SK-N-SH treated with all-trans-retinoic acid at 6 μM for 48 hours (cell line): ENCODE measurements around the gene SORL1.
A peak's percentile ranks its signal among the peaks of the same experiment; 100 is the strongest.

Experiments
- ATAC-seq: fragments of 200-7000 bp; cut with Tn5 transposase; 3 replicates; pipeline ENCODE4 v1.9.1; 2020; ENCODE audit warnings: mild to moderate bottlenecking, moderate library complexity
- ARNTL ChIP-seq: fragments of 450-650 bp; formaldehyde crosslinking; IDR thresholded peaks from 2 replicates; pipeline ENCODE4 v1.5.0; 2020; ENCODE audit warnings: low read depth, mild to moderate bottlenecking, moderate library complexity, borderline replicate concordance
- BACH2 ChIP-seq: fragments of 250-450 bp; sonication (Bioruptor Pico); IDR thresholded peaks from 2 replicates; pipeline ENCODE4 v1.9.0; 2021; ENCODE audit warnings: mild to moderate bottlenecking, borderline replicate concordance
- CSDC2 ChIP-seq: fragments of 250-450 bp; sonication (Bioruptor Pico); IDR thresholded peaks from 2 replicates; pipeline ENCODE4 v1.5.0; 2020; ENCODE audit warnings: mild to moderate bottlenecking, moderate library complexity
- GLIS3 ChIP-seq: fragments of 250-450 bp; sonication (Bioruptor Pico); IDR thresholded peaks from 2 replicates; pipeline ENCODE4 v1.5.0; 2020; ENCODE audit warnings: mild to moderate bottlenecking, moderate library complexity
- PATZ1 ChIP-seq: fragments of 250-450 bp; sonication (Bioruptor Pico); IDR thresholded peaks from 2 replicates; pipeline ENCODE4 v1.8.0; 2020; ENCODE audit warnings: mild to moderate bottlenecking, moderate library complexity, borderline replicate concordance
- POU6F1 ChIP-seq: fragments of 250-450 bp; sonication (Bioruptor Pico); IDR thresholded peaks from 2 replicates; pipeline ENCODE4 v1.8.0; 2021; ENCODE audit warnings: low read depth, mild to moderate bottlenecking, moderate library complexity, borderline replicate concordance
- RARB ChIP-seq: fragments of 250-450 bp; sonication (Bioruptor Pico); IDR thresholded peaks from 2 replicates; pipeline ENCODE4 v1.8.0; 2021; ENCODE audit warnings: mild to moderate bottlenecking, moderate library complexity
- SNAI2 ChIP-seq: fragments of 250-450 bp; sonication (Bioruptor Pico); IDR thresholded peaks from 2 replicates; pipeline ENCODE4 v1.5.0; 2020; ENCODE audit warnings: mild to moderate bottlenecking, moderate library complexity
- TCF4 ChIP-seq: fragments of 250-450 bp; sonication (Bioruptor Pico); IDR thresholded peaks from 2 replicates; pipeline ENCODE4 v1.8.0; 2021; ENCODE audit warnings: mild to moderate bottlenecking, moderate library complexity, borderline replicate concordance
- TOX ChIP-seq: fragments of 250-450 bp; sonication (Bioruptor Pico); IDR thresholded peaks from 2 replicates; pipeline ENCODE4 v1.8.0; 2021; ENCODE audit warnings: mild to moderate bottlenecking, moderate library complexity, borderline replicate concordance
- ZC3H10 ChIP-seq: fragments of 250-450 bp; sonication (Bioruptor Pico); IDR thresholded peaks from 2 replicates; pipeline ENCODE4 v1.5.1; 2021; ENCODE audit warnings: mild to moderate bottlenecking, moderate library complexity
- ZFP30 ChIP-seq: fragments of 450-650 bp; formaldehyde crosslinking; IDR thresholded peaks from 2 replicates; pipeline ENCODE4 v1.5.0; 2022; ENCODE audit warnings: mild to moderate bottlenecking, moderate library complexity
- ZNF565 ChIP-seq: fragments of 450-650 bp; formaldehyde crosslinking; conservative IDR thresholded peaks from 2 replicates; pipeline ENCODE4 v1.5.0; 2020; ENCODE audit warnings: low read depth, mild to moderate bottlenecking, moderate library complexity
- ZNF70 ChIP-seq: fragments of 450-650 bp; formaldehyde crosslinking; IDR thresholded peaks from 2 replicates; pipeline ENCODE4 v1.5.0; 2020; ENCODE audit warnings: mild to moderate bottlenecking, moderate library complexity
- ZNF8 ChIP-seq: fragments of 450-650 bp; formaldehyde crosslinking; IDR thresholded peaks from 2 replicates; pipeline ENCODE4 v1.5.0; 2020; ENCODE audit warnings: mild to moderate bottlenecking, moderate library complexity
- TF ChIP-seq, protein P1 (sequence below): fragments of 250-450 bp; sonication (Bioruptor Pico); IDR thresholded peaks from 2 replicates; pipeline ENCODE4 v1.5.0; 2020; ENCODE audit warnings: mild to moderate bottlenecking, moderate library complexity
- TF ChIP-seq, protein P2 (sequence below): fragments of 250-450 bp; sonication (Bioruptor Pico); IDR thresholded peaks from 2 replicates; pipeline ENCODE4 v1.5.1; 2021; ENCODE audit warnings: mild to moderate bottlenecking, moderate library complexity

Gene SORL1

GRCh38 chr11:121444526-121444925, 7.6 kb upstream of the SORL1 start:
- no peak for TF ChIP-seq ZNF565 (CRISPR knock-in tag)
- TF ChIP-seq ZC3H10 (CRISPR knock-in tag), result no peak
- no peak for ATAC-seq

DNA sequence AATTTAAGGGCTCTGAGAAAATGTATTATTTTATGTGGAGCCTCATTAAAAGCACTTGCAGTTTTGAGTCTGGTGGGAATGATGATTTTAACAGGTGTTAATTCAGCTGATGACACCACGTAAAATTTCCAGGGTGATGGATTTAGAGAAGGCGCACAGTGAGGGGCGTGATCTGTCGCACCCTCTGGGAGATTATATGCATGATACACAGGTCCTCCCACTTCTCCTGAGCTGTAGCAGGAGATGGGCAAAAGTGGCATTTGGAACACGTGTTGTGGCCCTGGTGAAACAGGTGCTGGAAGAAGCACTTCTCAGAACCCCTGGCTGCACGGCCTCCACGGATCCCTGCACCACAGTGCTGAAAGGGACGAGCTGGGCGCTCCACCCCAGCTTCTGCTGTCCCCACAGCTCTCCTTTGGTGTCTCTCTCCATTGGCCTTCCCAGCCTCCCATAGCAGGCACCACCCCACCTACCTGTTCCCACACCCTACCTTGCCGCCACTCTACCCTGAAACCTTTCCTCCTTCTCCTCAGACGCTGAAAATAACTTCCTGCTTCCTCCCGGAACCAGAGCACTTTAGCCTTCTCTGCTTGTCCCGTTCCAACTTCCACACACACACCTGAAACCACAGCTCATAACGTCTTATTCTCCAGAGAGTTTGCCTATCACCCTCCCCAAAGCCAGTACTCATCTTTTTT, 6.9 kb upstream of the SORL1 start:
- no peak for ATAC-seq

GRCh38 chr11:121446752-121447156, 5.4 kb upstream of the SORL1 start:
- ATAC-seq, result peak; percentile 94
- TF ChIP-seq PATZ1, result no peak
- TF ChIP-seq RARB (CRISPR knock-in tag), result no peak
- no peak for TF ChIP-seq TCF4 (CRISPR knock-in tag)
- TF ChIP-seq ARNTL (CRISPR knock-in tag), result no peak
- TF ChIP-seq, protein P1, sequence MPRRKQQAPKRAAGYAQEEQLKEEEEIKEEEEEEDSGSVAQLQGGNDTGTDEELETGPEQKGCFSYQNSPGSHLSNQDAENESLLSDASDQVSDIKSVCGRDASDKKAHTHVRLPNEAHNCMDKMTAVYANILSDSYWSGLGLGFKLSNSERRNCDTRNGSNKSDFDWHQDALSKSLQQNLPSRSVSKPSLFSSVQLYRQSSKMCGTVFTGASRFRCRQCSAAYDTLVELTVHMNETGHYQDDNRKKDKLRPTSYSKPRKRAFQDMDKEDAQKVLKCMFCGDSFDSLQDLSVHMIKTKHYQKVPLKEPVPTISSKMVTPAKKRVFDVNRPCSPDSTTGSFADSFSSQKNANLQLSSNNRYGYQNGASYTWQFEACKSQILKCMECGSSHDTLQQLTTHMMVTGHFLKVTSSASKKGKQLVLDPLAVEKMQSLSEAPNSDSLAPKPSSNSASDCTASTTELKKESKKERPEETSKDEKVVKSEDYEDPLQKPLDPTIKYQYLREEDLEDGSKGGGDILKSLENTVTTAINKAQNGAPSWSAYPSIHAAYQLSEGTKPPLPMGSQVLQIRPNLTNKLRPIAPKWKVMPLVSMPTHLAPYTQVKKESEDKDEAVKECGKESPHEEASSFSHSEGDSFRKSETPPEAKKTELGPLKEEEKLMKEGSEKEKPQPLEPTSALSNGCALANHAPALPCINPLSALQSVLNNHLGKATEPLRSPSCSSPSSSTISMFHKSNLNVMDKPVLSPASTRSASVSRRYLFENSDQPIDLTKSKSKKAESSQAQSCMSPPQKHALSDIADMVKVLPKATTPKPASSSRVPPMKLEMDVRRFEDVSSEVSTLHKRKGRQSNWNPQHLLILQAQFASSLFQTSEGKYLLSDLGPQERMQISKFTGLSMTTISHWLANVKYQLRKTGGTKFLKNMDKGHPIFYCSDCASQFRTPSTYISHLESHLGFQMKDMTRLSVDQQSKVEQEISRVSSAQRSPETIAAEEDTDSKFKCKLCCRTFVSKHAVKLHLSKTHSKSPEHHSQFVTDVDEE, result no peak
- no peak for TF ChIP-seq ZNF70 (CRISPR knock-in tag)
- TF ChIP-seq CSDC2, result no peak
- TF ChIP-seq ZNF565 (CRISPR knock-in tag), result no peak
- TF ChIP-seq, protein P2, sequence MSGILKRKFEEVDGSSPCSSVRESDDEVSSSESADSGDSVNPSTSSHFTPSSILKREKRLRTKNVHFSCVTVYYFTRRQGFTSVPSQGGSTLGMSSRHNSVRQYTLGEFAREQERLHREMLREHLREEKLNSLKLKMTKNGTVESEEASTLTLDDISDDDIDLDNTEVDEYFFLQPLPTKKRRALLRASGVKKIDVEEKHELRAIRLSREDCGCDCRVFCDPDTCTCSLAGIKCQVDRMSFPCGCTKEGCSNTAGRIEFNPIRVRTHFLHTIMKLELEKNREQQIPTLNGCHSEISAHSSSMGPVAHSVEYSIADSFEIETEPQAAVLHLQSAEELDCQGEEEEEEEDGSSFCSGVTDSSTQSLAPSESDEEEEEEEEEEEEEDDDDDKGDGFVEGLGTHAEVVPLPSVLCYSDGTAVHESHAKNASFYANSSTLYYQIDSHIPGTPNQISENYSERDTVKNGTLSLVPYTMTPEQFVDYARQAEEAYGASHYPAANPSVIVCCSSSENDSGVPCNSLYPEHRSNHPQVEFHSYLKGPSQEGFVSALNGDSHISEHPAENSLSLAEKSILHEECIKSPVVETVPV (CRISPR knock-in tag), result no peak
- TF ChIP-seq BACH2 (CRISPR knock-in tag), result no peak

More for the DNA sequence above, 6.9 kb upstream of the SORL1 start:
- TF ChIP-seq POU6F1 (CRISPR knock-in tag) (no peak), PATZ1 (no peak), SNAI2 (CRISPR knock-in tag) (no peak), ARNTL (CRISPR knock-in tag) (no peak), ZNF70 (CRISPR knock-in tag) (no peak), ZNF8 (no peak), RARB (CRISPR knock-in tag) (no peak), TCF4 (CRISPR knock-in tag) (no peak), ZNF565 (CRISPR knock-in tag) (no peak), ZFP30 (CRISPR knock-in tag) (no peak), GLIS3 (CRISPR knock-in tag) (no peak), ZC3H10 (CRISPR knock-in tag) (no peak), TOX (no peak)
- TF ChIP-seq, protein P1, result no peak
